Skeletal muscle tissue (tissue), 4 donors: ENCODE results near the gene MTA1. TPM values are rescaled to one million over a fixed set of nuclear protein-coding genes. Genes with fewer than 3 reads are reported as not detected.
A peak's percentile ranks its signal among the peaks of the same experiment; 100 is the strongest.

ENCODE experiments used
- H3K27ac ChIP-seq: one replicate; pipeline ENCODE4 v1.7.0; 2013; ENCODE audit warnings: mild to moderate bottlenecking, low read depth, low read length, inconsistent platforms
- H3K27me3 ChIP-seq, 3 donors: one replicate each; pipeline ENCODE4 v1.7.0; 2013; ENCODE audit warnings: low read length in 3 of 3; ENCODE audit not compliant: control insufficient read depth in 3 of 3, insufficient read depth in 3 of 3
- H3K36me3 ChIP-seq, 3 donors: one replicate each; pipeline ENCODE4 v1.7.0; 2013; ENCODE audit warnings: low read length in 3 of 3; ENCODE audit not compliant: control insufficient read depth in 3 of 3, insufficient read depth in 3 of 3
- H3K4me1 ChIP-seq, 3 donors: one replicate each; pipeline ENCODE4 v1.7.0; 2013; ENCODE audit warnings: low read length in 3 of 3, mild to moderate bottlenecking in 3 of 3; ENCODE audit not compliant: control insufficient read depth in 3 of 3, insufficient read depth in 3 of 3
- H3K4me3 ChIP-seq, 3 donors: one replicate each; pipeline ENCODE4 v1.7.0; 2013; ENCODE audit warnings: low read length in 3 of 3
- H3K9ac ChIP-seq, 3 donors: one replicate each; pipeline ENCODE4 v1.7.0; 2013; ENCODE audit warnings: low read length in 3 of 3, mild to moderate bottlenecking in 3 of 3, moderate library complexity in 2 of 3, low read depth in 1 of 3
- H3K9me3 ChIP-seq, 3 donors: one replicate each; pipeline ENCODE4 v1.7.0; 2013; ENCODE audit warnings: low read length in 3 of 3; ENCODE audit not compliant: control insufficient read depth in 3 of 3
- total RNA-seq: library from RNA; depleted of rRNA; stranded (reverse); fragments of >200 nt; gene quantifications from one replicate; pipeline ENCODE4 v1.2.3, GENCODE V29; 2014
- donor health status: Osteomylitis.

The MTA1 gene
- total RNA-seq, 1 donor from 2014 or later, result 19.3 TPM

GRCh38 chr14:105491366-105491973 is 71.8 kb downstream of the MTA1 start:
- peaks cover 37 to 48% (median 43%) of the 10 kb centered on the region in 3 donors for H3K4me1 ChIP-seq
- peaks cover 0 to 4% (median 3%) of the 10 kb centered on the region in 3 donors for H3K27me3 ChIP-seq
- H3K4me3 ChIP-seq, result peak overlapping the region; percentile 62 to 73 (median 67)
- H3K27ac ChIP-seq, result peak overlapping the region; percentile 72
- peak overlapping the region in 2 of 3 donors; percentile 54 to 74 for H3K9ac ChIP-seq
- no peaks in the 10 kb centered on the region for H3K9me3 ChIP-seq
- H3K36me3 ChIP-seq, result no peaks in the 10 kb centered on the region

DNA sequence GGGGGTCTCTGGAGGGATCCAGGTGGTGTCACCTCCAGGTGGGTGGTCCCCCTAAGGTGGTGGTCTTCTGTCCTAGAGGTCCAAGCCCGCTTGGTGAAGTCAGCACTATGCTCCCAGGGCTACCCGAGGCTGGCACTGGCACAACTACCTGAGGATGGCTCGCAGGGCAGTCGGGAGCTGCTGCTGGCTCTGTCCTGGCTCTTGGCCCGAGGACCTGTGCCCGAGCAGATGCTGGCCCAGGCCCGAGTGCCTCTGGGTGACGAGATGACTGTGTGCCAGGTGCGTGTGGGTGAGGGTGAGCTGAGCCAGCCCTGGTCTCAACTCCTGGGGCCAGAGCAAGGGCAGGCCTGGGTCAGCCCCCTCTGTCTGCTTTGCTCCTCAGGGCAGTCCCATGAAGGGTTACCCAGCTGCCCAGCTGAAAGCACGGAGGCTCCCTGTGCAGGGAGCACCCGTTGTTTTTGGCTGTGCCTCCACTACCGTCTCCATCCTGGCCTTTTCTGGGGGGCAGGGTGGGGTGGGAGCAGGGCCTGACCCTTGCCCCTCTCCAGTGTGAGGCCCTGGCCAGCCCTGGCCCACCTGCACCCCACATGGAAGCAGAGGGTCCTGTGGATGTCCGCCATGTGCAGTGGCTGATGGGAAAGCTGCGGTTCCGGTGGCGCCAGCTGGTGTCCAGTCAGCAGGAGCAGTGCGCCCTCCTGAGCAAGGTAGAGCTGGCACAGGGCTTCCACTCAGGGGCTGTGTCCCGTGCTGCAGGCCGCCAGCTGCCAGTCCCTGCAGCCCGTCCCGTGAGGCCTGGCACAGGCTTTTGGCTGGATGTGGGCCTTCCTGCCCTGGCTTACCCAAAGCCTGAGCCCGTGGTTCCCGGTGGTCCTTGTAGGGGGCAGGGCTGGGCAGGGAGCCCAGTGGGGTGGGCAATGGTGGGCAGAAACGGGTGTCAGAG is 72.7 kb downstream of the MTA1 start:
- Histone ChIP-seq H3K4me3 (peak overlapping the region in 1 of 3 donors; percentile 73), H3K27ac (no peak overlapping the region), H3K36me3 (no peaks in the 10 kb centered on the region), H3K9me3 (no peaks in the 10 kb centered on the region), H3K27me3 (peaks cover 0 to 2% (median 0%) of the 10 kb centered on the region in 3 donors), H3K9ac (peak overlapping the region in 1 of 3 donors; percentile 45), H3K4me1 (peaks cover 37 to 53% (median 45%) of the 10 kb centered on the region in 3 donors)

GRCh38 chr14:105492971-105493871 is 73.6 kb downstream of the MTA1 start:
- Histone ChIP-seq H3K9ac (no peak overlapping the region), H3K27ac (no peak overlapping the region), H3K9me3 (no peaks in the 10 kb centered on the region), H3K4me1 (peaks cover 37 to 47% (median 45%) of the 10 kb centered on the region in 3 donors), H3K27me3 (no peaks in the 10 kb centered on the region), H3K4me3 (no peak overlapping the region), H3K36me3 (peaks cover 0 to 4% (median 0%) of the 10 kb centered on the region in 3 donors)

DNA sequence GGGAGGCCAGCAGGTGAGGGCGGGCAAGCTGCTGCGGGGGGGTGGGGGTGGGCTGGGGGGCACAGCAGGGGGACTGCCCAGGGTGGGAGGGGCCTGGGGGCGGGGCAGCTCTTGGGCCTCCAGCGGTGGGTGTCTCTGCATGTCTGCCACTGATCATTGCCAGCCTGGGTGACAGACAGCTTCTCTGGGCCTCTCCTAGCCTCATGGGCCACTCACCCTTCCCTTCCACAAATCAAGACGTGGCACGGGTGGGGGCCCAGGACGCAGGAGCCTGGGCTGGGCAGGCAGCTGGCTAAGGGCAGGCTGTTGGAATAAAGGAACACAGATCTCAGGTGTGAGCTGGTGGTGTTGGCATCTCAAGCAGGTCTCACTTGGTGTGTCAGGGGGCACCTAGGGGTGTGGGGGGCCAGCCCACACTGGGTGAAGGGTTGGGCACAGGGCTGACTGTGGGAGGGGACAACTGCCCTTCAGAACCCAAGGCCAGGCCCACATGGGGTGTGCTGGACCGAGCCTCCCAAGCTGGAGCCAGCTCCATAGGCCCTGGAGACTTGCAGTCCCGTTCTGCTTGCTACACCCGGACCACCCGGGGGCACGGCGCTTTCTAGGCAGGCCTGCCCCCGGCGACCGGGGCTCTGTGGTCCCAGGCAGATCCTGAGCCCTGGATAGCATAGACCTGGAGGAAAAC is 74.4 kb downstream of the MTA1 start:
- Histone ChIP-seq H3K27me3 (no peaks in the 10 kb centered on the region), H3K36me3 (peaks cover 0 to 4% (median 0%) of the 10 kb centered on the region in 3 donors), H3K9ac (peak overlapping the region in 1 of 3 donors; percentile 8), H3K4me1 (peaks cover 31 to 40% (median 40%) of the 10 kb centered on the region in 3 donors), H3K9me3 (no peaks in the 10 kb centered on the region), H3K27ac (no peak overlapping the region), H3K4me3 (no peak overlapping the region)

DNA sequence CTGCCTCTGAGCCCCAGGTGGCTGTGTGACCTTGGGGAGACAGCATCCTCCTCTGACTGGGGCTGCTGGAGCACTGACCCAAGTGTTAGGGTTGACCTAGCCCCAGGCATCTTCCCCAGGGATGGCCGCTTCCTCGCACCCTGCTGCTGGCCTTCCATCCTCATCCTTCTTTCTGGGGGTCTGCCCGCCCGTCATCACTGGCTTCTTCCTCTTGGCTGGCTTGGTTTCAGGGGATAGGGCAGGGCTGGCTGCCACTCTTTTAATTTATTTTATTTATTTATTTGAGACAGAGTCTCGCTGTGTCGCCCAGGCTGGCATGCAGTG is 74.9 kb downstream of the MTA1 start:
- H3K36me3 ChIP-seq, result peaks cover 0 to 4% (median 0%) of the 10 kb centered on the region in 3 donors
- H3K9me3 ChIP-seq, result no peaks in the 10 kb centered on the region
- no peak overlapping the region for H3K27ac ChIP-seq
- peaks cover 26 to 35% (median 35%) of the 10 kb centered on the region in 3 donors for H3K4me1 ChIP-seq
- no peaks in the 10 kb centered on the region for H3K27me3 ChIP-seq
- peak overlapping the region in 1 of 3 donors; percentile 8 for H3K9ac ChIP-seq
- H3K4me3 ChIP-seq, result no peak overlapping the region

GRCh38 chr14:105495101-105495989 is 75.7 kb downstream of the MTA1 start:
- Histone ChIP-seq H3K27ac (peak overlapping the region; percentile 62), H3K4me3 (peak overlapping the region in 2 of 3 donors; percentile 40 to 41), H3K27me3 (no peaks in the 10 kb centered on the region), H3K9ac (peak overlapping the region in 1 of 3 donors; percentile 78), H3K4me1 (peaks cover 23 to 32% (median 31%) of the 10 kb centered on the region in 3 donors), H3K9me3 (no peaks in the 10 kb centered on the region), H3K36me3 (peaks cover 0 to 4% (median 0%) of the 10 kb centered on the region in 3 donors)

DNA sequence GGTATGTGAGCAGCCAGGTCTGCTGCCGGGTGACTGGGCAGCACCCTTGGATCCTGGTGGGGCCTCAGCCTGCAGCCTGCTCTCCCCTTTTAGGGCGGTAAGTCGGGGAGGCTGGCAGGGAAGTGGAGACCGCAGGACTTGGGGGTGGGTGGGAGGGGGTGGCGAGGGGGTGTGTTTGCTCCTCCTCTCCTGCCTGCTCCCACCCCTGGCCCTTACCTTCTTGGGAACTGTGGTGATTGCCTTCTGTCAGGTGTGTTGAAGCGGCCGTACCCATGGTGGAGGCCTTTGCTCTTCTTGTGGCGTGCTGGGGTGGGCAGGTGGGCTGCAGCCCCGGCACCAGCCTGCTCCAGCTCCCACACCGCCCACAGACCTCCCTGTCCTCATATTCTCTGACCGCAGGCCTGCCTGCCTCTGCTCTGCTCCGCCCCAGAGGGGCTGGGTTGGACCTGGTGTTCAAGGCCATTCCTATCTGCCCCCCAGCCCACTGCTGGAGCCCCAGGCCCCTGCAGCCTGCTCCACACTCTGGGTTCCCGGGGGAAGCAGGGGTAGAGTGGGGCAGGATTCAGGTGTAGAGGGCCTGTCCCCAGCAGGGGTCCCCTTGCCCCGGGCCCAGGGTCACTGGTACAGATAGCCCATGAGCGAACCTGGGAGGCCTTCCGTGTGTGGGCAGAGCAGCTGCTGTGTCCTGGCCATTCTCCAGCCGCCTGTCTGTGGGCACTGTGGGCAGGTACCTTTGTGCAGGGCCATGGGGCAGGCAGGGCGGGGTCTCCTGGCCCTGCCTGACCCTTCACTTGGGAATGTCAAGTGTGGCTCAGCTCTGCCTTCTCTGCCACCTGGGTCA is 76.6 kb downstream of the MTA1 start:
- peak overlapping the region; percentile 62 for H3K27ac ChIP-seq
- H3K36me3 ChIP-seq, result peaks cover 0 to 4% (median 0%) of the 10 kb centered on the region in 3 donors
- no peaks in the 10 kb centered on the region for H3K9me3 ChIP-seq
- peaks cover 23 to 32% (median 31%) of the 10 kb centered on the region in 3 donors for H3K4me1 ChIP-seq
- peak overlapping the region in 2 of 3 donors; percentile 23 to 78 for H3K9ac ChIP-seq
- H3K4me3 ChIP-seq, result peak overlapping the region in 2 of 3 donors; percentile 40 to 52
- no peaks in the 10 kb centered on the region for H3K27me3 ChIP-seq
